BLaER1 treated with 17β-estradiol and CSF1 and Interleukin-3, amounts not matched to agents 10 nM and 100 nM (cell line): ENCODE data around the gene MRPS33.
"Not testable (repeated sequence)": the region's sequence is repeated elsewhere in the genome, so short reads cannot be mapped to it uniquely, and the experiment has no call there.

Experiments used
- H3K27ac ChIP-seq, 11 experiments: shearing (Covaris generic); formaldehyde crosslinking; 2 replicates each; pipeline ENCODE4 v1.8.1; 2022
- H3K27me3 ChIP-seq, 11 experiments: shearing (Covaris generic); formaldehyde crosslinking; 2 replicates each; pipeline ENCODE4 v1.8.1; 2022
- H3K36me3 ChIP-seq, 11 experiments: shearing (Covaris generic); formaldehyde crosslinking; 2 replicates each; pipeline ENCODE4 v1.8.1; 2022
- H3K4me1 ChIP-seq, 10 experiments: shearing (Covaris generic); formaldehyde crosslinking; 2 replicates each; pipeline ENCODE4 v1.8.1; 2022
- H3K4me2 ChIP-seq, 11 experiments: shearing (Covaris generic); formaldehyde crosslinking; 2 replicates each; pipeline ENCODE4 v1.8.1; 2022
- H3K4me3 ChIP-seq, 10 experiments: shearing (Covaris generic); formaldehyde crosslinking; 2 replicates each; pipeline ENCODE4 v1.8.1; 2022
- H3K9ac ChIP-seq, 11 experiments: shearing (Covaris generic); formaldehyde crosslinking; 2 replicates each; pipeline ENCODE4 v1.8.1; 2022
- H3K9me3 ChIP-seq, 11 experiments: shearing (Covaris generic); formaldehyde crosslinking; replicated peaks in 1 of 11; 2 replicates each; pipeline ENCODE4 v1.8.1; 2022
- H4K20me1 ChIP-seq, 11 experiments: shearing (Covaris generic); formaldehyde crosslinking; 2 replicates each; pipeline ENCODE4 v1.8.1; 2022
- Cebpa-rat ChIP-seq, 11 experiments: shearing (Covaris generic); IDR thresholded peaks; 2 replicates each; pipeline ENCODE4 v1.8.1; 2022

The MRPS33 gene

GRCh38 chr7:141042222-141043193, 27.8 kb upstream of the MRPS33 start:
- H3K9me3 ChIP-seq: peaks cover 0 to 4% (median 0%) of the 10 kb centered on the region in 11 experiments; a peak in 1 of 22 replicates
- peaks cover 0 to 17% (median 0%) of the 10 kb centered on the region in 10 experiments; a peak in 7 of 20 replicates for H3K4me1 ChIP-seq
- no peak overlapping the region for H3K4me2 ChIP-seq
- H3K4me3 ChIP-seq: no peak overlapping the region
- no peak overlapping the region for H3K27ac ChIP-seq
- H3K36me3 ChIP-seq: no peaks in the 10 kb centered on the region
- no peaks in the 10 kb centered on the region for H4K20me1 ChIP-seq
- TF ChIP-seq Cebpa-rat (IDR thresholded peaks at IDR 0.05): no peak
- no peaks in the 10 kb centered on the region for H3K27me3 ChIP-seq
- no peak overlapping the region for H3K9ac ChIP-seq

GRCh38 chr7:141039376-141039775, 24.6 kb upstream of the MRPS33 start:
- Histone ChIP-seq H4K20me1 (no peaks in the 10 kb centered on the region), H3K36me3 (no peaks in the 10 kb centered on the region), H3K4me1 (peaks cover 0 to 17% (median 0%) of the 10 kb centered on the region in 10 experiments; a peak in 7 of 20 replicates), H3K4me3 (no peak overlapping the region), H3K27ac (0 out of 22 replicates have a peak overlapping the region, but pooled peaks of 1 of the 11 experiments have one; percentile 1), H3K9me3 (no peaks in the 10 kb centered on the region), H3K27me3 (no peaks in the 10 kb centered on the region), H3K4me2 (peak overlapping the region in 4 of 11 experiments; percentile 16 to 64 (median 44); a peak in 6 of 22 replicates), H3K9ac (no peak overlapping the region)
- no peak for TF ChIP-seq Cebpa-rat (IDR thresholded peaks at IDR 0.05)

- H3K27ac ChIP-seq: not testable (repeated sequence)
Observed at GRCh38 chr7:141038100-141038499, 23.3 kb upstream of the MRPS33 start.

GRCh38 chr7:141032539-141033323, 18.0 kb upstream of the MRPS33 start:
- H3K27ac ChIP-seq: not testable (repeated sequence)

More at GRCh38 chr7:141038100-141038499, 23.3 kb upstream of the MRPS33 start:
- H3K27me3 ChIP-seq, H4K20me1 ChIP-seq, H3K9ac ChIP-seq, H3K9me3 ChIP-seq, H3K36me3 ChIP-seq, H3K4me3 ChIP-seq, H3K4me2 ChIP-seq: not testable (repeated sequence)
- H3K4me1 ChIP-seq: peaks cover 0 to 17% (median 0%) of the 10 kb centered on the region in 10 experiments; a peak in 7 of 20 replicates

GRCh38 chr7:141028767-141029166, 14.0 kb upstream of the MRPS33 start:
- no peak for TF ChIP-seq Cebpa-rat (IDR thresholded peaks at IDR 0.05)
- H4K20me1 ChIP-seq: no peaks in the 10 kb centered on the region
- H3K36me3 ChIP-seq: no peaks in the 10 kb centered on the region
- H3K9ac ChIP-seq: no peak overlapping the region
- H3K27me3 ChIP-seq: no peaks in the 10 kb centered on the region
- no peak overlapping the region for H3K27ac ChIP-seq
- H3K9me3 ChIP-seq: peaks cover 5 to 47% (median 27%) of the 10 kb centered on the region in 11 experiments; a peak in 21 of 22 replicates
- H3K4me2 ChIP-seq: no peak overlapping the region
- no peak overlapping the region for H3K4me3 ChIP-seq
- no peaks in the 10 kb centered on the region for H3K4me1 ChIP-seq

More at GRCh38 chr7:141032539-141033323, 18.0 kb upstream of the MRPS33 start:
- H3K9me3 ChIP-seq: peaks cover 0 to 16% (median 4%) of the 10 kb centered on the region in 11 experiments; a peak in 10 of 22 replicates
- H3K27me3 ChIP-seq, H3K4me1 ChIP-seq, H3K4me3 ChIP-seq, H3K9ac ChIP-seq, H3K4me2 ChIP-seq, H3K36me3 ChIP-seq, H4K20me1 ChIP-seq: not testable (repeated sequence)

GRCh38 chr7:141027043-141027442, 12.3 kb upstream of the MRPS33 start:
- no peaks in the 10 kb centered on the region for H4K20me1 ChIP-seq
- H3K9me3 ChIP-seq: peaks cover 5 to 47% (median 27%) of the 10 kb centered on the region in 11 experiments; a peak in 21 of 22 replicates
- no peak overlapping the region for H3K27ac ChIP-seq
- H3K36me3 ChIP-seq: no peaks in the 10 kb centered on the region
- H3K27me3 ChIP-seq: no peaks in the 10 kb centered on the region
- no peak overlapping the region for H3K4me2 ChIP-seq
- TF ChIP-seq Cebpa-rat (IDR thresholded peaks at IDR 0.05): no peak
- H3K9ac ChIP-seq: no peak overlapping the region
- H3K4me1 ChIP-seq: no peaks in the 10 kb centered on the region
- no peak overlapping the region for H3K4me3 ChIP-seq

- H3K9me3 ChIP-seq: peaks cover 5 to 47% (median 27%) of the 10 kb centered on the region in 11 experiments; a peak in 21 of 22 replicates
- H3K4me3 ChIP-seq: no peak overlapping the region
- no peak overlapping the region for H3K27ac ChIP-seq
- H3K27me3 ChIP-seq: no peaks in the 10 kb centered on the region
- H3K9ac ChIP-seq: no peak overlapping the region
- H3K4me1 ChIP-seq: no peaks in the 10 kb centered on the region
- H3K4me2 ChIP-seq: no peak overlapping the region
- no peak for TF ChIP-seq Cebpa-rat (IDR thresholded peaks at IDR 0.05)
- H4K20me1 ChIP-seq: no peaks in the 10 kb centered on the region
- no peaks in the 10 kb centered on the region for H3K36me3 ChIP-seq
Observed at GRCh38 chr7:141024668-141025067, 9.9 kb upstream of the MRPS33 start.

- no peak overlapping the region for H3K4me3 ChIP-seq
Observed at GRCh38 chr7:141023295-141023694, 8.5 kb upstream of the MRPS33 start.

GRCh38 chr7:141017555-141017954, 2.8 kb upstream of the MRPS33 start:
- no peak for TF ChIP-seq Cebpa-rat (IDR thresholded peaks at IDR 0.05)
- H3K27me3 ChIP-seq: no peaks in the 10 kb centered on the region
- peaks cover 0 to 7% (median 3%) of the 10 kb centered on the region in 11 experiments; a peak in 7 of 22 replicates for H3K9me3 ChIP-seq
- no peaks in the 10 kb centered on the region for H3K36me3 ChIP-seq
- no peak overlapping the region for H3K4me3 ChIP-seq
- no peak overlapping the region for H3K27ac ChIP-seq
- H3K4me1 ChIP-seq: peaks cover 13 to 20% (median 16%) of the 10 kb centered on the region in 10 experiments
- H3K9ac ChIP-seq: no peak overlapping the region
- H3K4me2 ChIP-seq: no peak overlapping the region
- no peaks in the 10 kb centered on the region for H4K20me1 ChIP-seq

More at GRCh38 chr7:141023295-141023694, 8.5 kb upstream of the MRPS33 start:
- H3K4me1 ChIP-seq: no peaks in the 10 kb centered on the region
- H3K9me3 ChIP-seq: peaks cover 5 to 34% (median 23%) of the 10 kb centered on the region in 11 experiments; a peak in 21 of 22 replicates
- TF ChIP-seq Cebpa-rat (IDR thresholded peaks at IDR 0.05): no peak
- H3K27me3 ChIP-seq: no peaks in the 10 kb centered on the region
- H4K20me1 ChIP-seq: no peaks in the 10 kb centered on the region
- H3K27ac ChIP-seq: no peak overlapping the region
- H3K9ac ChIP-seq: no peak overlapping the region
- H3K4me2 ChIP-seq: no peak overlapping the region
- H3K36me3 ChIP-seq: no peaks in the 10 kb centered on the region
